GM12878 (cell line): Measurements from ENCODE around the gene RASSF8.

Source experiments
- NBN ChIP-seq: fragments of 450-650 bp; IDR thresholded peaks from 2 replicates; pipeline ENCODE4 v1.6.1; 2016
- NFYA ChIP-seq: IDR thresholded peaks from 2 replicates; pipeline ENCODE4 v1.6.1; 2011; ENCODE audit warnings: low read depth, mild to moderate bottlenecking, low read length, improper control_type of control experiment, borderline replicate concordance
- TF ChIP-seq, protein P1 (sequence below): IDR thresholded peaks from 2 replicates; pipeline ENCODE4 v1.6.1; 2012; ENCODE audit warnings: mild to moderate bottlenecking, low read depth, low read length
- TF ChIP-seq, protein P2 (sequence below): IDR thresholded peaks from 2 replicates; pipeline ENCODE4 v1.6.1; 2011; ENCODE audit warnings: mild to moderate bottlenecking, low read depth, low read length, moderate library complexity; ENCODE audit not compliant: insufficient replicate concordance
- TF ChIP-seq, protein P3 (sequence below), 3 experiments: IDR thresholded peaks in 2 of 3; conservative IDR thresholded peaks in 1 of 3; 2 replicates each; pipeline ENCODE4 v1.5.1; 2011; ENCODE audit warnings: low read depth in 3 of 3, low read length in 3 of 3, mild to moderate bottlenecking in 3 of 3, control low read depth in 2 of 3, moderate library complexity in 2 of 3, inconsistent platforms in 1 of 3, mixed read lengths in 1 of 3; ENCODE audit not compliant: control insufficient read depth in 2 of 3, insufficient read depth in 1 of 3; ENCODE audit errors: extremely low read depth in 1 of 3

DNA sequence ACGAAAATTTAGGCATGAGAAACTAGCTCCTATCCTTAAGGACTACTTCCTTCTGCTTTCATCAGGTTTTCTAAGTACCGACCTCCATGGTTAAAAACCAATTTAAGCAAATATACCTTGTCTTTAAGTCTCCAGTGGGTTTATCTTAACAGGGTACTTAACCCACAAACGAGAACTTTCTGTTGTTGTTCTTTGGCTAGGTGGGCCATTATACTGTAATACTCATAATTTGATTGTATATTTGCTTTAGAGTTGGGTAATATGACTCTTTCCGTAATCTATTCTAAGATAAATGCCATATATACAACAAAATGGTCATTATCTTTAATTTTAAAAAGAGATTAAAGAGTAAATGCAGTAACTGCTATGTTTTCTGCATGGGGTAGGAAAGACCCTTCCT is 21.6 kb downstream of the RASSF8 start:
- TF ChIP-seq, protein P1, sequence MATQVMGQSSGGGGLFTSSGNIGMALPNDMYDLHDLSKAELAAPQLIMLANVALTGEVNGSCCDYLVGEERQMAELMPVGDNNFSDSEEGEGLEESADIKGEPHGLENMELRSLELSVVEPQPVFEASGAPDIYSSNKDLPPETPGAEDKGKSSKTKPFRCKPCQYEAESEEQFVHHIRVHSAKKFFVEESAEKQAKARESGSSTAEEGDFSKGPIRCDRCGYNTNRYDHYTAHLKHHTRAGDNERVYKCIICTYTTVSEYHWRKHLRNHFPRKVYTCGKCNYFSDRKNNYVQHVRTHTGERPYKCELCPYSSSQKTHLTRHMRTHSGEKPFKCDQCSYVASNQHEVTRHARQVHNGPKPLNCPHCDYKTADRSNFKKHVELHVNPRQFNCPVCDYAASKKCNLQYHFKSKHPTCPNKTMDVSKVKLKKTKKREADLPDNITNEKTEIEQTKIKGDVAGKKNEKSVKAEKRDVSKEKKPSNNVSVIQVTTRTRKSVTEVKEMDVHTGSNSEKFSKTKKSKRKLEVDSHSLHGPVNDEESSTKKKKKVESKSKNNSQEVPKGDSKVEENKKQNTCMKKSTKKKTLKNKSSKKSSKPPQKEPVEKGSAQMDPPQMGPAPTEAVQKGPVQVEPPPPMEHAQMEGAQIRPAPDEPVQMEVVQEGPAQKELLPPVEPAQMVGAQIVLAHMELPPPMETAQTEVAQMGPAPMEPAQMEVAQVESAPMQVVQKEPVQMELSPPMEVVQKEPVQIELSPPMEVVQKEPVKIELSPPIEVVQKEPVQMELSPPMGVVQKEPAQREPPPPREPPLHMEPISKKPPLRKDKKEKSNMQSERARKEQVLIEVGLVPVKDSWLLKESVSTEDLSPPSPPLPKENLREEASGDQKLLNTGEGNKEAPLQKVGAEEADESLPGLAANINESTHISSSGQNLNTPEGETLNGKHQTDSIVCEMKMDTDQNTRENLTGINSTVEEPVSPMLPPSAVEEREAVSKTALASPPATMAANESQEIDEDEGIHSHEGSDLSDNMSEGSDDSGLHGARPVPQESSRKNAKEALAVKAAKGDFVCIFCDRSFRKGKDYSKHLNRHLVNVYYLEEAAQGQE: no peak
- TF ChIP-seq, protein P2, sequence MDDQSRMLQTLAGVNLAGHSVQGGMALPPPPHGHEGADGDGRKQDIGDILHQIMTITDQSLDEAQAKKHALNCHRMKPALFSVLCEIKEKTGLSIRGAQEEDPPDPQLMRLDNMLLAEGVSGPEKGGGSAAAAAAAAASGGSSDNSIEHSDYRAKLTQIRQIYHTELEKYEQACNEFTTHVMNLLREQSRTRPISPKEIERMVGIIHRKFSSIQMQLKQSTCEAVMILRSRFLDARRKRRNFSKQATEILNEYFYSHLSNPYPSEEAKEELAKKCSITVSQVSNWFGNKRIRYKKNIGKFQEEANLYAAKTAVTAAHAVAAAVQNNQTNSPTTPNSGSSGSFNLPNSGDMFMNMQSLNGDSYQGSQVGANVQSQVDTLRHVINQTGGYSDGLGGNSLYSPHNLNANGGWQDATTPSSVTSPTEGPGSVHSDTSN: no peak
- TF ChIP-seq, protein P3, sequence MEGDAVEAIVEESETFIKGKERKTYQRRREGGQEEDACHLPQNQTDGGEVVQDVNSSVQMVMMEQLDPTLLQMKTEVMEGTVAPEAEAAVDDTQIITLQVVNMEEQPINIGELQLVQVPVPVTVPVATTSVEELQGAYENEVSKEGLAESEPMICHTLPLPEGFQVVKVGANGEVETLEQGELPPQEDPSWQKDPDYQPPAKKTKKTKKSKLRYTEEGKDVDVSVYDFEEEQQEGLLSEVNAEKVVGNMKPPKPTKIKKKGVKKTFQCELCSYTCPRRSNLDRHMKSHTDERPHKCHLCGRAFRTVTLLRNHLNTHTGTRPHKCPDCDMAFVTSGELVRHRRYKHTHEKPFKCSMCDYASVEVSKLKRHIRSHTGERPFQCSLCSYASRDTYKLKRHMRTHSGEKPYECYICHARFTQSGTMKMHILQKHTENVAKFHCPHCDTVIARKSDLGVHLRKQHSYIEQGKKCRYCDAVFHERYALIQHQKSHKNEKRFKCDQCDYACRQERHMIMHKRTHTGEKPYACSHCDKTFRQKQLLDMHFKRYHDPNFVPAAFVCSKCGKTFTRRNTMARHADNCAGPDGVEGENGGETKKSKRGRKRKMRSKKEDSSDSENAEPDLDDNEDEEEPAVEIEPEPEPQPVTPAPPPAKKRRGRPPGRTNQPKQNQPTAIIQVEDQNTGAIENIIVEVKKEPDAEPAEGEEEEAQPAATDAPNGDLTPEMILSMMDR (IDR thresholded peaks at IDR 0.05 in 2 of 3, conservative IDR thresholded peaks at IDR 0.05 in 1 of 3; ENCODE audit: control insufficient read depth in 2 of 3, extremely low read depth in 1 of 3, insufficient read depth in 1 of 3, low read depth in 3 of 3, low read length in 3 of 3): no peak
- TF ChIP-seq NFYA: no peak
- no peak for TF ChIP-seq NBN
